ENCODE results near the gene ZNF521. TPM values are rescaled to one million over a fixed set of nuclear protein-coding genes. Genes with fewer than 3 reads are reported as not detected.

Gene ZNF521
- polyA plus RNA-seq, 3 donors: 0.07 to 0.20 TPM; not detected in 1

GRCh38 chr18:25039781-25040180 lies 312.2 kb downstream of the ZNF521 start:
- Histone ChIP-seq H3K4me1 (ENCODE audit: control insufficient read depth in 1 of 2, insufficient read depth in 2 of 2, low read length in 2 of 2) (no peaks in the 10 kb centered on the region), H3K27me3 (ENCODE audit: control insufficient read depth in 2 of 2, insufficient read depth in 2 of 2, low read length in 2 of 2) (no peaks in the 10 kb centered on the region), H4K20me1 (ENCODE audit: insufficient read depth, low read length) (no peaks in the 10 kb centered on the region), H3K9ac (ENCODE audit: insufficient read depth, low read length, poor library complexity, severe bottlenecking) (no peak overlapping the region), H3K36me3 (replicated peaks in 1 of 2; ENCODE audit: control insufficient read depth in 1 of 2, insufficient read depth in 2 of 2, low read length in 2 of 2) (no peaks in the 10 kb centered on the region), H3K9me3 (replicated peaks in 1 of 2; ENCODE audit: control insufficient read depth in 1 of 2, insufficient read depth in 1 of 2, low read length in 2 of 2) (no peaks in the 10 kb centered on the region), H2AFZ (ENCODE audit: insufficient read depth, low read depth, low read length, poor library complexity, severe bottlenecking) (no peak overlapping the region), H3K79me2 (ENCODE audit: insufficient read depth, low read length) (no peaks in the 10 kb centered on the region), H3K27ac (ENCODE audit: low read depth in 1 of 2, low read length in 2 of 2) (no peak overlapping the region), H3K4me2 (replicated peaks; ENCODE audit: extremely low read depth, low read length, poor library complexity, severe bottlenecking) (no peak overlapping the region), H3K4me3 (replicated peaks in 1 of 3; ENCODE audit: low read depth in 2 of 3, low read length in 3 of 3) (no peak overlapping the region)
- WGBS (ENCODE audit: insufficient coverage): 84% methylated on average over 3 of the region's 3 CpGs
- DNase-seq: no peak
- TF ChIP-seq CTCF (IDR thresholded peaks at IDR 0.05): no peak
- Mint-ChIP-seq H3K4me1 (no peaks in the 10 kb centered on the region), H3K4me3 (no peak overlapping the region), H3K27me3 (ENCODE audit: low read depth in 3 of 3) (peaks cover 0 to 7% (median 0%) of the 10 kb centered on the region in 3 donors), H3K36me3 (no peaks in the 10 kb centered on the region), H3K27ac (peak overlapping the region in 1 of 7 donors; percentile 9), H3K9me3 (peaks cover 0 to 2% (median 0%) of the 10 kb centered on the region in 7 donors)
- intact Hi-C loops (cut with micrococcal nuclease): no loop called here

GRCh38 chr18:25038261-25038660 lies 313.7 kb downstream of the ZNF521 start:
- Histone ChIP-seq H3K79me2 (ENCODE audit: insufficient read depth, low read length) (no peaks in the 10 kb centered on the region), H3K4me2 (replicated peaks; ENCODE audit: extremely low read depth, low read length, poor library complexity, severe bottlenecking) (no peak overlapping the region), H3K4me3 (replicated peaks in 1 of 3; ENCODE audit: low read depth in 2 of 3, low read length in 3 of 3) (no peak overlapping the region), H3K36me3 (replicated peaks in 1 of 2; ENCODE audit: control insufficient read depth in 1 of 2, insufficient read depth in 2 of 2, low read length in 2 of 2) (no peaks in the 10 kb centered on the region), H2AFZ (ENCODE audit: insufficient read depth, low read depth, low read length, poor library complexity, severe bottlenecking) (no peak overlapping the region), H3K27ac (ENCODE audit: low read depth in 1 of 2, low read length in 2 of 2) (no peak overlapping the region), H4K20me1 (ENCODE audit: insufficient read depth, low read length) (no peaks in the 10 kb centered on the region), H3K9me3 (replicated peaks in 1 of 2; ENCODE audit: control insufficient read depth in 1 of 2, insufficient read depth in 1 of 2, low read length in 2 of 2) (no peaks in the 10 kb centered on the region), H3K9ac (ENCODE audit: insufficient read depth, low read length, poor library complexity, severe bottlenecking) (no peak overlapping the region), H3K4me1 (ENCODE audit: control insufficient read depth in 1 of 2, insufficient read depth in 2 of 2, low read length in 2 of 2) (no peaks in the 10 kb centered on the region), H3K27me3 (ENCODE audit: control insufficient read depth in 2 of 2, insufficient read depth in 2 of 2, low read length in 2 of 2) (no peaks in the 10 kb centered on the region)
- DNase-seq: no peak
- Mint-ChIP-seq H3K9me3 (peaks cover 0 to 2% (median 0%) of the 10 kb centered on the region in 7 donors), H3K27me3 (ENCODE audit: low read depth in 3 of 3) (peaks cover 0 to 3% (median 0%) of the 10 kb centered on the region in 3 donors), H3K4me3 (no peak overlapping the region), H3K4me1 (no peaks in the 10 kb centered on the region), H3K27ac (no peak overlapping the region), H3K36me3 (no peaks in the 10 kb centered on the region)
- intact Hi-C loops (cut with micrococcal nuclease): no loop called here
- no peak for TF ChIP-seq CTCF (IDR thresholded peaks at IDR 0.05)
- WGBS (ENCODE audit: insufficient coverage): 98% methylated on average over 7 of the region's 8 CpGs

All from CD14-positive monocyte (primary cell).